Activated CD8-positive, alpha-beta memory T cell treated with anti-CD3 and anti-CD28 coated beads for 36 hours (primary cell): ENCODE results near the gene TUBGCP6. TPM values are rescaled to one million over a fixed set of nuclear protein-coding genes. Genes with fewer than 3 reads are reported as not detected.

ENCODE experiments used
- CTCF ChIA-PET: fragments of 350-600 bp; sonication (Branson Sonifier 250); formaldehyde crosslinking; loops from one replicate; lab custom pipeline; 2021; ENCODE audit warnings: antibody characterized with exemption; lab: Charles Lee
- POLR2A ChIA-PET: fragments of 350-600 bp; sonication (Branson Sonifier 250); formaldehyde crosslinking; loops from one replicate; lab custom pipeline; 2021; ENCODE audit warnings: antibody characterized with exemption; lab: Charles Lee
- total RNA-seq, 2 experiments: library from RNA; stranded (reverse); gene quantifications; one replicate each; pipeline ENCODE4 v1.2.3, GENCODE V29; 2021

Gene TUBGCP6
- total RNA-seq, 2 experiments from 2014 or later, result 44.1 to 46.6 TPM

GRCh38 chr22:50221410-50222300 is 23.2 kb downstream of the TUBGCP6 start:
- POLR2A ChIA-PET, result no interaction called here
- CTCF ChIA-PET, result interaction anchor here (0.5 to 1.4 kb wide), 3 partner anchors 13 to 230 kb away, joined by 3 to 5 read pairs (median 3); no protein-coding TSS in a partner anchor

- ChIA-PET CTCF (interaction anchor here (0.5 to 1.0 kb wide), 2 partner anchors 72 to 230 kb away, joined by 3 to 5 read pairs; no protein-coding TSS in a partner anchor), POLR2A (no interaction called here)
These were observed 24.0 kb downstream of the TUBGCP6 start for GRCh38 chr22:50220603-50221409.

- ChIA-PET CTCF (interaction anchor here (0.6 kb wide), 1 partner anchor 14 kb away, joined by 3 read pairs; no protein-coding TSS in a partner anchor), POLR2A (no interaction called here)
These were observed 24.8 kb downstream of the TUBGCP6 start for GRCh38 chr22:50219800-50220602.

GRCh38 chr22:50218996-50219727 is 25.7 kb downstream of the TUBGCP6 start:
- CTCF ChIA-PET, result interaction anchor here (0.6 kb wide), 1 partner anchor 13 kb away, joined by 3 read pairs; no protein-coding TSS in a partner anchor

GRCh38 chr22:50218153-50218995 is 26.4 kb downstream of the TUBGCP6 start:
- CTCF ChIA-PET, result interaction anchor here (1.3 kb wide), 1 partner anchor 28 kb away, joined by 5 read pairs; no protein-coding TSS in a partner anchor

More at GRCh38 chr22:50218996-50219727, 25.7 kb downstream of the TUBGCP6 start:
- POLR2A ChIA-PET, result no interaction called here

GRCh38 chr22:50217543-50218152 is 27.2 kb downstream of the TUBGCP6 start:
- POLR2A ChIA-PET, result no interaction called here
- CTCF ChIA-PET, result interaction anchor here (1.3 kb wide), 1 partner anchor 27 kb away, joined by 5 read pairs; no protein-coding TSS in a partner anchor

More at GRCh38 chr22:50218153-50218995, 26.4 kb downstream of the TUBGCP6 start:
- POLR2A ChIA-PET, result no interaction called here

- CTCF ChIA-PET, result no interaction called here
- POLR2A ChIA-PET, result interaction anchor here (0.6 kb wide), 1 partner anchor 14 kb away, joined by 9 read pairs; no protein-coding TSS in a partner anchor
These were observed 27.9 kb downstream of the TUBGCP6 start for GRCh38 chr22:50216684-50217520.

GRCh38 chr22:50216055-50216683 is 28.7 kb downstream of the TUBGCP6 start:
- ChIA-PET POLR2A (no interaction called here), CTCF (interaction anchor here (0.6 to 2.3 kb wide), 2 partner anchors 67 to 276 kb away, joined by 3 to 7 read pairs; no protein-coding TSS in a partner anchor)

- ChIA-PET CTCF (interaction anchor here (0.6 to 2.3 kb wide), 2 partner anchors 66 to 276 kb away, joined by 3 to 7 read pairs; no protein-coding TSS in a partner anchor), POLR2A (no interaction called here)
These were observed 29.3 kb downstream of the TUBGCP6 start for GRCh38 chr22:50215297-50216054.

- POLR2A ChIA-PET, result no interaction called here
- CTCF ChIA-PET, result no interaction called here
These were observed 31.6 kb downstream of the TUBGCP6 start for GRCh38 chr22:50213263-50213662.

GRCh38 chr22:50211147-50211546 is 33.7 kb downstream of the TUBGCP6 start:
- POLR2A ChIA-PET, result no interaction called here
- CTCF ChIA-PET, result interaction anchor here (0.6 to 1.7 kb wide), 3 partner anchors 20 to 84 kb away, joined by 4 to 5 read pairs (median 5); no protein-coding TSS in a partner anchor

GRCh38 chr22:50210378-50211139 is 34.3 kb downstream of the TUBGCP6 start:
- ChIA-PET CTCF (interaction anchor here (0.6 to 1.1 kb wide), 2 partner anchors 61 to 85 kb away, joined by 4 to 5 read pairs; no protein-coding TSS in a partner anchor), POLR2A (no interaction called here)

- POLR2A ChIA-PET, result no interaction called here
- CTCF ChIA-PET, result interaction anchor here (1.1 kb wide), 1 partner anchor 61 kb away, joined by 4 read pairs; no protein-coding TSS in a partner anchor
These were observed 34.9 kb downstream of the TUBGCP6 start for GRCh38 chr22:50209893-50210292.
